ENCODE results near the gene NIM1K.

- no peak for TF ChIP-seq CTCF (IDR thresholded peaks at IDR 0.05)
- no peak for TF ChIP-seq POLR2A (IDR thresholded peaks at IDR 0.05; ENCODE audit: low read depth)
Measured at GRCh38 chr5:43202380-43202779, 10.4 kb downstream of the NIM1K start.

All from esophagus muscularis mucosa (tissue), 3 donors.